Suprapubic skin (tissue), 3 donors: ENCODE results near the gene STAG3.

Source experiments
- EP300 ChIP-seq: sonication (generic); formaldehyde crosslinking; IDR thresholded peaks from one replicate; pipeline ENCODE4 v1.6.1; 2017; ENCODE audit warnings: antibody characterized with exemption
- POLR2A ChIP-seq, 2 donors: fragments of 450-650 bp; IDR thresholded peaks; one replicate each; pipeline ENCODE4 v1.6.1; 2017; ENCODE audit warnings: antibody characterized with exemption in 2 of 2, mild to moderate bottlenecking in 2 of 2, moderate library complexity in 2 of 2
- TF ChIP-seq, protein P1 (sequence below), 2 donors: fragments of 200-600 bp in 1 of 2; fragments of 450-650 bp in 1 of 2; sonication (generic) in 1 of 2; IDR thresholded peaks; one replicate each; pipeline ENCODE4 v1.5.1; 2016 to 2019; ENCODE audit warnings: antibody characterized with exemption in 2 of 2, mild to moderate bottlenecking in 1 of 2, moderate library complexity in 1 of 2

DNA sequence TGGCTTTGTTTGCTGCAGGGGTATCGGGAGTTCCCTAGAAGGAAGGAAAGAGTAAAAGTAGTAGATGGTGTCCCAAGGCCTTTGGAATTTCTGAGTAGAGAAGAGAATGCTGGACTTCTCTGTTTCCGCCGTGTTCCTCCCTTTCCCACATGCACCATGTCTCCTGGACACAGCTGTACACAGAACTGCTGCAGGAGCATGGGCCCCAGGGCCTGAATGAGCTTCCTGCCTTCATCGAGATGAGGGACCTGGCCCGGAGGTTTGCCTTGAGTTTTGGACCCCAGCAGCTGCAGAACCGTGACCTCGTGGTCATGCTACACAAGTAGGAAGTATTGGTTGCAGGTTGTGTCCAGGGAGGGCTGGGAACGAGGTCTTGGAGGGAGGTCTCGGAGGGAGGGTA lies 26.7 kb downstream of the STAG3 start:
- TF ChIP-seq, protein P1, sequence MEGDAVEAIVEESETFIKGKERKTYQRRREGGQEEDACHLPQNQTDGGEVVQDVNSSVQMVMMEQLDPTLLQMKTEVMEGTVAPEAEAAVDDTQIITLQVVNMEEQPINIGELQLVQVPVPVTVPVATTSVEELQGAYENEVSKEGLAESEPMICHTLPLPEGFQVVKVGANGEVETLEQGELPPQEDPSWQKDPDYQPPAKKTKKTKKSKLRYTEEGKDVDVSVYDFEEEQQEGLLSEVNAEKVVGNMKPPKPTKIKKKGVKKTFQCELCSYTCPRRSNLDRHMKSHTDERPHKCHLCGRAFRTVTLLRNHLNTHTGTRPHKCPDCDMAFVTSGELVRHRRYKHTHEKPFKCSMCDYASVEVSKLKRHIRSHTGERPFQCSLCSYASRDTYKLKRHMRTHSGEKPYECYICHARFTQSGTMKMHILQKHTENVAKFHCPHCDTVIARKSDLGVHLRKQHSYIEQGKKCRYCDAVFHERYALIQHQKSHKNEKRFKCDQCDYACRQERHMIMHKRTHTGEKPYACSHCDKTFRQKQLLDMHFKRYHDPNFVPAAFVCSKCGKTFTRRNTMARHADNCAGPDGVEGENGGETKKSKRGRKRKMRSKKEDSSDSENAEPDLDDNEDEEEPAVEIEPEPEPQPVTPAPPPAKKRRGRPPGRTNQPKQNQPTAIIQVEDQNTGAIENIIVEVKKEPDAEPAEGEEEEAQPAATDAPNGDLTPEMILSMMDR (IDR thresholded peaks at IDR 0.05), result no peak
- TF ChIP-seq EP300 (no peak), POLR2A (IDR thresholded peaks at IDR 0.05) (no peak)
